Stomach (tissue), 9 donors: ENCODE data around the gene ENPP1. TPM values are rescaled to one million over a fixed set of nuclear protein-coding genes. Genes with fewer than 3 reads are reported as not detected.

ENCODE experiments used
- DNase-seq, 2 donors: peaks; one replicate each; pipeline versions ENCODE4 v3.0.0 to v3.0.0-alpha.2; 2013 to 2019
- H3K27ac ChIP-seq, 5 donors: fragments of 200-600 bp in 4 of 5; sonication (generic) in 4 of 5; one replicate each; pipeline ENCODE4 v1.5.1; 2013 to 2019; ENCODE audit warnings: mild to moderate bottlenecking in 1 of 5, moderate library complexity in 1 of 5
- H3K27me3 ChIP-seq, 3 donors: fragments of 200-600 bp; sonication (generic); one replicate each; pipeline ENCODE4 v1.5.1; 2017 to 2019; ENCODE audit warnings: mixed run types in 1 of 3
- H3K36me3 ChIP-seq, 4 donors: fragments of 200-600 bp; sonication (generic); 1 replicate in 3 of 4; 2 replicates in 1 of 4; pipeline ENCODE4 v1.5.1; 2016 to 2019
- H3K4me1 ChIP-seq, 4 donors: fragments of 200-600 bp; sonication (generic); one replicate each; pipeline ENCODE4 v1.5.1; 2016 to 2019
- H3K4me3 ChIP-seq, 4 donors: fragments of 200-600 bp; sonication (generic) in 3 of 4; one replicate each; pipeline ENCODE4 v1.5.1; 2016 to 2019; ENCODE audit warnings: mild to moderate bottlenecking in 1 of 4
- H3K9me3 ChIP-seq, 4 donors: fragments of 200-600 bp; sonication (generic); one replicate each; pipeline ENCODE4 v1.5.1; 2016 to 2019
- EP300 ChIP-seq: sonication (generic); formaldehyde crosslinking; IDR thresholded peaks from one replicate; pipeline ENCODE4 v1.6.1; 2017; ENCODE audit warnings: antibody characterized with exemption
- POLR2A ChIP-seq, 4 donors: fragments of 450-650 bp; IDR thresholded peaks; one replicate each; pipeline ENCODE4 v1.6.1; 2016; ENCODE audit warnings: antibody characterized with exemption in 4 of 4, control low read depth in 2 of 4, mild to moderate bottlenecking in 1 of 4, moderate library complexity in 1 of 4
- POLR2AphosphoS5 ChIP-seq, 3 donors: sonication (generic); formaldehyde crosslinking; IDR thresholded peaks; one replicate each; pipeline ENCODE4 v1.6.1; 2016; ENCODE audit warnings: antibody characterized with exemption in 3 of 3
- WGBS, 5 donors: extraction: QIAGEN DNeasy Blood & Tissue Kit in 3 of 5; methylation state at CpG; one replicate each; pipeline versions ENCODE4 v1.1.5 to v1.1.7; 2013 to 2018; 5-methylcytosine and 5-hydroxymethylcytosine counted together
- intact Hi-C: fragments of 100-400 bp; cut with DNase I; formaldehyde crosslinking; loops from one replicate; pipeline ENCODE4 v1.15.1; 2023; ENCODE audit warnings: low total_unique reads
- polyA plus RNA-seq, 3 donors: library from polyadenylated mRNA; stranded (reverse); fragments of 200-250 nt; gene quantifications; one replicate each; pipeline ENCODE4 v1.2.3, GENCODE V29; 2013
- total RNA-seq, 5 donors: library from RNA; depleted of rRNA; stranded (reverse); fragments of >200 nt; gene quantifications; one replicate each; pipeline versions ENCODE4 v1.1.0 to v1.2.3, GENCODE V29; 2014 to 2016
- TF ChIP-seq, protein P1 (sequence below), 7 experiments: fragments of 450-650 bp in 4 of 7; fragments of 200-600 bp in 3 of 7; sonication (generic) in 3 of 7; IDR thresholded peaks; one replicate each; pipeline ENCODE4 v1.5.1; 2016 to 2019; ENCODE audit warnings: antibody characterized with exemption in 7 of 7, control low read depth in 2 of 7, mild to moderate bottlenecking in 1 of 7
- donor health status: healthy with polysubstance abuse.
- donor health status: Bipolar disorder and iron deficiency.
- donor health status: healthy.

Gene ENPP1
- total and polyA plus RNA-seq, 8 donors, result 0.31 to 42.0 (median 7.0) TPM

GRCh38 chr6:131861381-131861780, 53.6 kb downstream of the ENPP1 start:
- H3K4me1 ChIP-seq, result peaks cover 0 to 15% (median 3%) of the 10 kb centered on the region in 4 donors
- H3K9me3 ChIP-seq, result no peaks in the 10 kb centered on the region
- DNase-seq, result no peak
- no peak for TF ChIP-seq EP300
- TF ChIP-seq POLR2A (IDR thresholded peaks at IDR 0.05), result no peak
- no peak for TF ChIP-seq POLR2AphosphoS5 (IDR thresholded peaks at IDR 0.05)
- TF ChIP-seq, protein P1, sequence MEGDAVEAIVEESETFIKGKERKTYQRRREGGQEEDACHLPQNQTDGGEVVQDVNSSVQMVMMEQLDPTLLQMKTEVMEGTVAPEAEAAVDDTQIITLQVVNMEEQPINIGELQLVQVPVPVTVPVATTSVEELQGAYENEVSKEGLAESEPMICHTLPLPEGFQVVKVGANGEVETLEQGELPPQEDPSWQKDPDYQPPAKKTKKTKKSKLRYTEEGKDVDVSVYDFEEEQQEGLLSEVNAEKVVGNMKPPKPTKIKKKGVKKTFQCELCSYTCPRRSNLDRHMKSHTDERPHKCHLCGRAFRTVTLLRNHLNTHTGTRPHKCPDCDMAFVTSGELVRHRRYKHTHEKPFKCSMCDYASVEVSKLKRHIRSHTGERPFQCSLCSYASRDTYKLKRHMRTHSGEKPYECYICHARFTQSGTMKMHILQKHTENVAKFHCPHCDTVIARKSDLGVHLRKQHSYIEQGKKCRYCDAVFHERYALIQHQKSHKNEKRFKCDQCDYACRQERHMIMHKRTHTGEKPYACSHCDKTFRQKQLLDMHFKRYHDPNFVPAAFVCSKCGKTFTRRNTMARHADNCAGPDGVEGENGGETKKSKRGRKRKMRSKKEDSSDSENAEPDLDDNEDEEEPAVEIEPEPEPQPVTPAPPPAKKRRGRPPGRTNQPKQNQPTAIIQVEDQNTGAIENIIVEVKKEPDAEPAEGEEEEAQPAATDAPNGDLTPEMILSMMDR (IDR thresholded peaks at IDR 0.05), result no peak
- no peak overlapping the region for H3K4me3 ChIP-seq
- H3K27ac ChIP-seq, result no peak overlapping the region
- H3K27me3 ChIP-seq, result no peaks in the 10 kb centered on the region
- intact Hi-C loops, result no loop called here
- 82 to 97% (median 90%) methylated on average over 1 of the region's 1 CpG for WGBS, 5 donors
- H3K36me3 ChIP-seq, result no peaks in the 10 kb centered on the region

- Histone ChIP-seq H3K36me3 (no peaks in the 10 kb centered on the region), H3K27me3 (no peaks in the 10 kb centered on the region), H3K27ac (no peak overlapping the region), H3K9me3 (no peaks in the 10 kb centered on the region), H3K4me1 (peaks cover 0 to 15% (median 3%) of the 10 kb centered on the region in 4 donors), H3K4me3 (no peak overlapping the region)
- intact Hi-C loops, result no loop called here
- TF ChIP-seq, protein P1 (IDR thresholded peaks at IDR 0.05), result no peak
- no peak for TF ChIP-seq EP300
- no peak for TF ChIP-seq POLR2AphosphoS5 (IDR thresholded peaks at IDR 0.05)
- TF ChIP-seq POLR2A (IDR thresholded peaks at IDR 0.05), result no peak
- 82 to 92% (median 84%) methylated on average over 5 of the region's 5 CpGs for WGBS, 5 donors
- no peak for DNase-seq
Measured at GRCh38 chr6:131862476-131862875, 54.7 kb downstream of the ENPP1 start.

DNA sequence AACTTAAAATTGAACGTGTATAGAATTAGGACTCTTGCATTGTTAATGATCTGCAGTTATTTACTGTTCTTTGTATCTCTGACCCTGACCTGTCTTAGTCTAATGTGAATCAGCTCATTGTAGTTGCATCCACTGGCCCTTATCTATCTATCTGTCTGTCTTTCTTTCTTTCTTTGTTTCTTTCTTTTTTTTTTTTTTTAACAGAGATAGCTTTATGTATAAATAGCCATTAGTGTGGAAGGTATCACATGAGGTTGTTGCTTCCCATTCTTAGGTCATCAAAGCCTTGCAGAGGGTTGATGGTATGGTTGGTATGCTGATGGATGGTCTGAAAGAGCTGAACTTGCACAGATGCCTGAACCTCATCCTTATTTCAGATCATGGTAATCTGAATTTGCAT, 59.9 kb downstream of the ENPP1 start:
- 46 to 59% (median 48%) methylated on average over 1 of the region's 1 CpG for WGBS, 5 donors
- Histone ChIP-seq H3K9me3 (no peaks in the 10 kb centered on the region), H3K4me1 (peaks cover 0 to 8% (median 3%) of the 10 kb centered on the region in 4 donors), H3K36me3 (no peaks in the 10 kb centered on the region), H3K4me3 (no peak overlapping the region), H3K27me3 (no peaks in the 10 kb centered on the region), H3K27ac (no peak overlapping the region)
- intact Hi-C loops, result no loop called here
- TF ChIP-seq, protein P1 (IDR thresholded peaks at IDR 0.05), result no peak
- no peak for TF ChIP-seq POLR2A (IDR thresholded peaks at IDR 0.05)
- TF ChIP-seq POLR2AphosphoS5 (IDR thresholded peaks at IDR 0.05), result no peak
- TF ChIP-seq EP300, result no peak
- DNase-seq, result no peak

DNA sequence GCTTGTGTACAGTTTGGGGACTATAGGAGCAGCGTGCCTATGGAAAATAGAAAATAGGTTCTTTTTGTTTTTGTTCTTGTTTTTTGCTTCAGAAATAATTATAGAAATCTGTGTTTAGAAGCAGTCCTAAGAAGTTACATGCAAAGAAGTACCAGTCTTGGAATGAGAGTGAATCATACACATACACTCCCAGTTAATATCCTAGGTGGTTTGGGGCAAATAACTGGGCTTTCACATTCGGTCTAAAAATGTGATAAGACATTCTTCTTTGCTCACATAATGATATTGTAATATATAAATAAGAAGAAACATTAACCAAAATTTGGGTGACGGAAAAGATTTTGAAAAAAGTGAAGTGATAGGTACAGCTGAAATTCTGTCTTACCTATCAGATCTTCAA, 61.0 kb downstream of the ENPP1 start:
- 84 to 93% (median 90%) methylated on average over 3 of the region's 3 CpGs for WGBS, 5 donors
- no peak overlapping the region for H3K4me3 ChIP-seq
- H3K4me1 ChIP-seq, result peaks cover 0 to 7% (median under 1%) of the 10 kb centered on the region in 4 donors
- DNase-seq, result no peak
- H3K27me3 ChIP-seq, result no peaks in the 10 kb centered on the region
- H3K9me3 ChIP-seq, result no peaks in the 10 kb centered on the region
- H3K27ac ChIP-seq, result no peak overlapping the region
- intact Hi-C loops, result no loop called here
- H3K36me3 ChIP-seq, result no peaks in the 10 kb centered on the region
- TF ChIP-seq, protein P1 (IDR thresholded peaks at IDR 0.05), result no peak
- TF ChIP-seq EP300 (no peak), POLR2A (IDR thresholded peaks at IDR 0.05) (no peak), POLR2AphosphoS5 (IDR thresholded peaks at IDR 0.05) (no peak)
